ENCODE results near the gene EPM2A. TPM values are rescaled to one million over a fixed set of nuclear protein-coding genes. Genes with fewer than 3 reads are reported as not detected.
A peak's percentile ranks its signal among the peaks of the same experiment; 100 is the strongest.

The EPM2A gene
- 10 to 100 TPM in 1 of 3 donors, 1 to 10 TPM in 2; 5.7 to 12.8 (median 7.9) TPM for polyA plus RNA-seq

GRCh38 chr6:145735356-145736165 lies at the start of gene EPM2A:
EPM2A (minus strand) TSS chr6:145735520; CDS start chr6:145735498, 22 bp downstream.
- Mint-ChIP-seq H3K27ac (peak within 1 kb of the TSS; percentile 88 to 97 (median 94)), H3K4me1 (peaks cover 6 to 17% of the 10 kb centered on the region in 2 donors), H3K4me3 (peak within 1 kb of the TSS; percentile 92 to 97 (median 95)), H3K27me3 (ENCODE audit: low read depth in 3 of 3) (peaks cover 5 to 10% (median 5%) of the 10 kb centered on the region in 3 donors), H3K9me3 (no peaks in the 10 kb centered on the region), H3K36me3 (peaks cover 0 to 3% (median 0%) of the 10 kb centered on the region in 3 donors)
- peak; percentile 69 to 72 (median 72) for DNase-seq

- no peak overlapping the region for H3K27ac Mint-ChIP-seq
- H3K9me3 Mint-ChIP-seq: peaks cover 0 to 4% (median 2%) of the 10 kb centered on the region in 6 donors
- H3K36me3 Mint-ChIP-seq: peaks cover 4 to 19% (median 13%) of the 10 kb centered on the region in 3 donors
- no peaks in the 10 kb centered on the region for H3K4me1 Mint-ChIP-seq
- peaks cover 0 to 3% (median 0%) of the 10 kb centered on the region in 3 donors for H3K27me3 Mint-ChIP-seq (ENCODE audit: low read depth in 3 of 3)
- no peak for DNase-seq
- no peak overlapping the region for H3K4me3 Mint-ChIP-seq
Measured at GRCh38 chr6:145784683-145785082, 49.4 kb upstream of the EPM2A start.

- H3K27me3 Mint-ChIP-seq (ENCODE audit: low read depth in 3 of 3): peaks cover 0 to 3% (median 0%) of the 10 kb centered on the region in 3 donors
- peaks cover 0 to 15% (median 9%) of the 10 kb centered on the region in 3 donors for H3K36me3 Mint-ChIP-seq
- no peak overlapping the region for H3K27ac Mint-ChIP-seq
- H3K4me3 Mint-ChIP-seq: no peak overlapping the region
- no peaks in the 10 kb centered on the region for H3K4me1 Mint-ChIP-seq
- H3K9me3 Mint-ChIP-seq: peaks cover 0 to 5% (median 2%) of the 10 kb centered on the region in 6 donors
- no peak for DNase-seq
Measured at GRCh38 chr6:145783796-145784195, 48.5 kb upstream of the EPM2A start.

GRCh38 chr6:145772846-145773245 lies 37.5 kb upstream of the EPM2A start:
- no peak overlapping the region for H3K4me3 Mint-ChIP-seq
- H3K4me1 Mint-ChIP-seq: no peaks in the 10 kb centered on the region
- H3K9me3 Mint-ChIP-seq: peaks cover 0 to 25% (median 7%) of the 10 kb centered on the region in 6 donors
- H3K27ac Mint-ChIP-seq: no peak overlapping the region
- H3K36me3 Mint-ChIP-seq: peaks cover 0 to 9% (median 0%) of the 10 kb centered on the region in 3 donors
- H3K27me3 Mint-ChIP-seq (ENCODE audit: low read depth in 3 of 3): peaks cover 0 to 5% (median 5%) of the 10 kb centered on the region in 3 donors
- no peak for DNase-seq

- H3K4me3 Mint-ChIP-seq: no peak overlapping the region
- H3K4me1 Mint-ChIP-seq: no peaks in the 10 kb centered on the region
- no peak for DNase-seq
- peaks cover 0 to 4% (median 1%) of the 10 kb centered on the region in 3 donors for H3K27me3 Mint-ChIP-seq (ENCODE audit: low read depth in 3 of 3)
- H3K36me3 Mint-ChIP-seq: peaks cover 0 to 5% (median 0%) of the 10 kb centered on the region in 3 donors
- H3K27ac Mint-ChIP-seq: no peak overlapping the region
- H3K9me3 Mint-ChIP-seq: peaks cover 0 to 2% (median 0%) of the 10 kb centered on the region in 6 donors
Measured at GRCh38 chr6:145765449-145765848, 30.1 kb upstream of the EPM2A start.

GRCh38 chr6:145763742-145764141 lies 28.4 kb upstream of the EPM2A start:
- peaks cover 0 to 4% (median 1%) of the 10 kb centered on the region in 3 donors for H3K27me3 Mint-ChIP-seq (ENCODE audit: low read depth in 3 of 3)
- no peak for DNase-seq
- no peaks in the 10 kb centered on the region for H3K9me3 Mint-ChIP-seq
- no peaks in the 10 kb centered on the region for H3K36me3 Mint-ChIP-seq
- no peak overlapping the region for H3K27ac Mint-ChIP-seq
- no peaks in the 10 kb centered on the region for H3K4me1 Mint-ChIP-seq
- H3K4me3 Mint-ChIP-seq: no peak overlapping the region

- Mint-ChIP-seq H3K4me3 (no peak overlapping the region), H3K36me3 (no peaks in the 10 kb centered on the region), H3K9me3 (no peaks in the 10 kb centered on the region), H3K27ac (no peak overlapping the region), H3K27me3 (ENCODE audit: low read depth in 3 of 3) (peaks cover 0 to 1% (median 0%) of the 10 kb centered on the region in 3 donors), H3K4me1 (no peaks in the 10 kb centered on the region)
- no peak for DNase-seq
Measured at GRCh38 chr6:145761584-145761983, 26.3 kb upstream of the EPM2A start.

- Mint-ChIP-seq H3K36me3 (no peaks in the 10 kb centered on the region), H3K27me3 (ENCODE audit: low read depth in 3 of 3) (peaks cover 0 to 2% (median 0%) of the 10 kb centered on the region in 3 donors), H3K9me3 (no peaks in the 10 kb centered on the region), H3K27ac (no peak overlapping the region), H3K4me3 (no peak overlapping the region), H3K4me1 (no peaks in the 10 kb centered on the region)
- no peak for DNase-seq
Measured at GRCh38 chr6:145758113-145758512, 22.8 kb upstream of the EPM2A start.

- Mint-ChIP-seq H3K4me1 (no peaks in the 10 kb centered on the region), H3K4me3 (no peak overlapping the region), H3K36me3 (no peaks in the 10 kb centered on the region), H3K27me3 (ENCODE audit: low read depth in 3 of 3) (peaks cover 0 to 2% (median 0%) of the 10 kb centered on the region in 3 donors), H3K9me3 (no peaks in the 10 kb centered on the region), H3K27ac (no peak overlapping the region)
- DNase-seq: no peak
Measured at GRCh38 chr6:145756170-145756662, 20.9 kb upstream of the EPM2A start.

- DNase-seq: no peak
- no peak overlapping the region for H3K27ac Mint-ChIP-seq
- H3K4me3 Mint-ChIP-seq: no peak overlapping the region
- H3K4me1 Mint-ChIP-seq: no peaks in the 10 kb centered on the region
- no peaks in the 10 kb centered on the region for H3K9me3 Mint-ChIP-seq
- H3K27me3 Mint-ChIP-seq (ENCODE audit: low read depth in 3 of 3): peaks cover 0 to 2% (median 0%) of the 10 kb centered on the region in 3 donors
- H3K36me3 Mint-ChIP-seq: no peaks in the 10 kb centered on the region
Measured at GRCh38 chr6:145755682-145756081, 20.4 kb upstream of the EPM2A start.

- Mint-ChIP-seq H3K36me3 (no peaks in the 10 kb centered on the region), H3K4me1 (no peaks in the 10 kb centered on the region), H3K9me3 (no peaks in the 10 kb centered on the region), H3K27ac (no peak overlapping the region), H3K4me3 (no peak overlapping the region), H3K27me3 (ENCODE audit: low read depth in 3 of 3) (peaks cover 0 to 4% (median 2%) of the 10 kb centered on the region in 3 donors)
- no peak for DNase-seq
Measured at GRCh38 chr6:145752638-145753037, 17.3 kb upstream of the EPM2A start.

GRCh38 chr6:145749632-145750031 lies 14.3 kb upstream of the EPM2A start:
- H3K27me3 Mint-ChIP-seq (ENCODE audit: low read depth in 3 of 3): peaks cover 0 to 4% (median 4%) of the 10 kb centered on the region in 3 donors
- no peak overlapping the region for H3K4me3 Mint-ChIP-seq
- no peaks in the 10 kb centered on the region for H3K9me3 Mint-ChIP-seq
- DNase-seq: no peak
- no peaks in the 10 kb centered on the region for H3K4me1 Mint-ChIP-seq
- no peak overlapping the region for H3K27ac Mint-ChIP-seq
- no peaks in the 10 kb centered on the region for H3K36me3 Mint-ChIP-seq

GRCh38 chr6:145745861-145746260 lies 10.5 kb upstream of the EPM2A start:
- no peak for DNase-seq
- H3K27me3 Mint-ChIP-seq (ENCODE audit: low read depth in 3 of 3): peaks cover 0 to 4% (median 2%) of the 10 kb centered on the region in 3 donors
- no peaks in the 10 kb centered on the region for H3K4me1 Mint-ChIP-seq
- H3K36me3 Mint-ChIP-seq: no peaks in the 10 kb centered on the region
- no peaks in the 10 kb centered on the region for H3K9me3 Mint-ChIP-seq
- peak overlapping the region in 1 of 5 donors; percentile 2 for H3K4me3 Mint-ChIP-seq
- no peak overlapping the region for H3K27ac Mint-ChIP-seq

GRCh38 chr6:145744619-145745018 lies 9.3 kb upstream of the EPM2A start:
- Mint-ChIP-seq H3K9me3 (no peaks in the 10 kb centered on the region), H3K27me3 (ENCODE audit: low read depth in 3 of 3) (peaks cover 0 to 5% (median 4%) of the 10 kb centered on the region in 3 donors), H3K36me3 (peaks cover 0 to 3% (median 0%) of the 10 kb centered on the region in 3 donors), H3K27ac (no peak overlapping the region), H3K4me3 (no peak overlapping the region), H3K4me1 (no peaks in the 10 kb centered on the region)
- no peak for DNase-seq
